NCI-H1092 (cell line): ENCODE data around the gene AMBRA1.

Source experiments
- DNase-seq: peaks from one replicate; lab custom pipeline; 2025; lab: John Stamatoyannopoulos, UW

Gene AMBRA1

DNA sequence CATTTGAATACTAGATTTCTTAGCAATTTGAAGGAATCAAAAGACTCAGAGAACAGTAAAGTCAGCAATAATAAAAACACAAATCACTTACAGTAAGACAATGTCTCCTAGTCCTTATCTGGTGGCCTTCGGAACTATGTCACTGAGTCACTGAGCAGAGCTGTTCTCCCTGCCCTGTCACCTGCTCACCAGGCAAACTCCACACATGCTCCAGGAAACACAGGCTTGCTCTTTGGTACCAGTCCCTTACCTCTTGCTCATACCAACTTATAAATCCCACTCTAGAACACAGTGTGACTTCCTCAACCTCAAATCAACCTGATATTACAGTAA lies 121.2 kb downstream of the AMBRA1 start:
- no peak for DNase-seq

DNA sequence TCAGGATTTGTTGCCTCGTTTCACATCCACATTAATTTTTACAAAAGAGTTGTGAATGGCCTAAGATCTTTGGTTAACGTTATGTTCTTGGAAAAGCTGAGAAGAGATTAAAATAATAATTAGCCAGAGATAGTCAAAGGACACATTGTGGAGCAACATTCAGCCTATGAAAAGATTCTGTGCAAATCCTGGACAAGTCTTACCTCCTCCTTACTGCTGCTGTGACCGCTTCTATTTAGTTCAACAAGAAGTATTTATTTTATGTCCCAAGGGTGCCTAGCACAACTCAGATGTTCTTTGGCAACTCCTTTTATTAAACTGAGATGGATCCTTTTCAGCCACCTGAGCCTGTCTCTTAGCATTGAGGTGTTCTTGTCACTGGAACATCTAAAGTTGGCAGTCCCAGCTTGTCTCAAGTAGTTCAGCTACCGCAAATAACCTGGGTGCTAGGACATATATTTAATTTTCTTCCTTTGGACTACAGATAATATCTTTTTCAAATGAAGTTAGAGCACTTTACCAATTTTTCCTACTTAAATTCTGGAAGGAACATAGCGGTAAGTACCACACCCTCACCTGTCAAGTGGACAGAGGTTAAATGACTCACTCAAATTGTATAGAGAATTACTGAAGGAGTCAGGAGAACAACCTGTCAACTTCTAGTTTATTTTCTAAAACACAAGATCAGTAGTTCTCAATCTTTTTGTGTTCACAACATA lies 121.7 kb downstream of the AMBRA1 start:
- DNase-seq = no peak

DNA sequence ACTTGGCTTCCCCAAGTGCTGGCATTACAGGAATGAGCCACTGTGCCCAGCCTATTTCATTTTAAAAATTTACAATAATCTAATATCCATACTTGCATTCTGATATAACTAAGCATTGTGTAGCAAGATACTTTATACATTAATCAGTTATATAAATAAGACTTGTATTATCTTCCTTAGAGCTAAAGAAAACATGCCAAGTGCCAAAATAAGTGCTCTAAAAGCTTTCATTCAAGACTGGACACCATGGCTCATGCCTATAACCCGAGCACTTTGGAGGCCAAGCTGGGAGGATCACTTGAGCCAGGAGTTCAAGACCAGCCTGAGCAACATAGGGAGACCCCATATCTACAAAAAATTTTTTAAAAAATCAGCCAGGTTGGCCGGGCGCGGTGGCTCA lies 123.9 kb downstream of the AMBRA1 start:
- DNase-seq = no peak

DNA sequence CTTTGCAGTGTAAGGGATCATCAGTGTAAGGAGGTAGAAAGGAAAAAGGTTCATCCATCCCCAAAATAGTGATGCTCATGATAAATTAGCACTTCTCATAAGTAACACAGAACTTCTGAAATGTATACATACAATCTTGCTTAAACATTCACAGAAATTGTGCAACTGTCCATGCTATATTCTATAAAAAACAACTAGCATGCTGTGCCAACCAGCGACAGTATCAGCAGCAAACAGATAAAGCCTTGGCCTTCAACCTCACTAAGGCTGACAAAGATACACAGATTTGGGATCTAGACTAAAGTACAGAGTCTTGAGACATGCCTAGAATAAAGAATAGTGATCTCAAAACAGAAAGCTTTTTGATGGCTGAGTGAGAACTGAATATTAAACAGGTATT lies 128.1 kb downstream of the AMBRA1 start:
- no peak for DNase-seq

DNA sequence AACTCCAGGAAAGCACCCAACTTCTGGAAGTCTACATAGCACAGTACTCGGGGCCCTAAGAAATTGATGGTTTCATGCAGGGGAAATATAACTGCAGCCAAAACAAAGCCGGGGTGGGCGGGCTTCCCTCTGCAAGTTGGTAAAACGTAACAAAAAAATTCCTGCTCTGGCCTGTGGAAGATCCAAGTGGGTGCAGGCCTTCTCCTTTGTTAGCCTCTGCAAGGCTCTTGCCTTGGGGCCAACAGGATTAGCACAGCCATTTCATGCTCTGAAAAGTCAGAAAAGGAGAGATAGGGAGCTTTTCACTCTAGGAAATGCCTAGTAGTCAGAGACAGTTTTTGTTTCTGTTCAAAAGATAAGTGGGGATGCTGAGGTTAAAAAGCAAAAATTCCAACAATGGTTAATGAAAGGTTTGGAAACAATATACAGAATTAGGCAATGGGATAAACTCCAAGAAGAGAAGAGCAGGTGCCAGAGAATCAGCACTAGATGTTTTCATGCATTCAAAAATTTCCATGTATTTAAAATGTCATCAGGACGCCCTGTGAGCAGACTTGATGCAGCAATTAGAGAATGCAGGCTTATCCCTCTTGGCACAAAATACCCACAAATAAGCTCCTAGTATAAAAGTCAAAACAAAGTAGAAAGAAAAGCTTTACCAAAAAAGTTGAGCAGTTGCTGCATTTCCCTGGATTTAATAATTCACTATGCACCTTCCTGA lies 130.0 kb downstream of the AMBRA1 start:
- no peak for DNase-seq

DNA sequence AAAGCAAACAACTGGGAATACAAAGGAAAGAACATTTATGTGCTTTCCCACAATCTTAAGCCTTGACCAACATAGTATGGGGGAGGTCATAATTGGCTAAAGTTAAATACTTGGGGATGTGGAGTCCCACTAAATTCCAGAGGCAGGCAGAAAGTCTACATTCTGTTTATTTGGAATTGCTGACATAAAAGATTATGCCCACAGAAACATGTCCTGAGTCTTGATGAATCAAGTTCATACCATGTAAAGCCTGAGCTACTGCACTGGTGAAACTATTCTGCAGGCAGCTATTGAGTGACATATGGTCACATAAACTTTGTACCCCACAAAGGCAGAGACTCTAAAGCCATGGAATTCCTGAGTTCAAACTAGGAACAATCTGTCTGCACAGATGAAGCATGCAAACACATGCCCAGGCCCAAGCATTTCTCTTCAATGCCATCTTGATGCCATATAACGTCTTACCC lies 132.3 kb downstream of the AMBRA1 start:
- DNase-seq = no peak

DNA sequence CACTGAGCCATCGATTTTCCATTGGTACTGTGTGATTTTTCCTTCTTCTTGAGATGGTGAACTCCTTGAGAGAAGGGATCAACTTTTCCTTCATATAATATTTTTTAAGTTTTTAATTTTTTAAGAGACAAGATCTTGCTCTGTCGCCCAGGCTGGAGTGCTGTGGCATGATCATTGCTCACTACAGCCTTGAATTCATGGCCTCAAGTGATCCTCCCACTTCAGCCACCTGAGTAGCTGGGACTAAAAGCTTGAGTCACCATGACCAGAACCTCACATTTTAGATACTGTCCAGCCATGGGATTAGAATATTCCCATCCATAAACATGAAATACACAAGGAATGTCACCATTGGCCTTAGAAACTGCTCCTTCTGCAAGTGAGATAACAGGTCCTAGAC lies 135.3 kb downstream of the AMBRA1 start:
- no peak for DNase-seq

DNA sequence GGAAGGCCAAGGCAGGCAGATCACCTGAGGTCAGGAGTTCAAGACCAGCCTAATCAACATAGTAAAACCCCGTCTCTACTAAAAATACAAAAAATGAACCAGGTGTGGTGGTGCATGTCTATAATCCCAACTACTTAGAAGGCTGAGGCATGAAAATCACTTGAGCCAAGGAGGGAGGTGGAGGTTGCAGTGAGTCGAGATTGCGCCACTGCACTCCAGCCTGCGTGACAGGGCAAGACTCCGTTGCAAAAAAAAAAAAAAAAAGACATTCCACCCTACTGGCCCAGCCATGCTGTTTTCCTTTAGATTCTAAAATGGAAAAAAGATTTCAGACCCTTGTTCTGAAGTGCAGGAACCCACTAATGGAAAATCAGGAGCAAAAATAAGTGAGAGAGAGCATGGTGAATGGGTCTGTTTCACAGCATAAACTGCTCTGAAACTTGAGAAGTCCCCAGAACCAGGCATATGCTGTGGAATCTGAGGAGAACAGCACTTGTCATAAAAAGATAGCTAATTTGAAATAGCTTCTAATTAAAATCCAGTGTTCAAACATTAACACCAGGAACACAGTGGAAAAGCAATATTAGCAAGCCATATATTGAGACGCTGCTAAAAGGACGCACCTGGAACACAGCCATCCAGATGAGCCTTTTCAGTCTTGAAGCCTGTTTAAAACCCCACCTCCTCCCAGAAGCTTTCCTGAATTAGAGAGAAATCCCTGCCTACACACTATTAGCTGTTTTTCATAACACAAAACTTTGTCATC lies 136.0 kb downstream of the AMBRA1 start:
- DNase-seq = no peak

DNA sequence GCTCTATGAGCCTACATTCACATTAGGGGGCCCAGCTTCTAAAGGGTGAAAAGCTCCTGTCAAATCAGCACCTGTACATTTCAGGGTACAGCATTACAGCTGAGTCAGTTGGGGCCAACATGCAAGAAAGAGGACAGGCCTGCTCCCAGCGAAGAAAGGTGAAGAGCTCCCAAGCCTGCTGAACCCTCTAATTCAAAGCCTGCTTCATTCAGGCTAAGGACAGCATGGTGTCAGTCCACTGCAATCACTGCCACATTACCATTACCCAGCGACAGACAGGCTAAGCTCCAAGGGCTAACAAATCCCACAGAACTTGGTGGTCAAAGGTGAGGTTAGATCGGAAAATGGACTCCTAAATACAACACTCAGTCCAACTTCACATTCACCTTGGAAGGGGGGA lies 136.8 kb downstream of the AMBRA1 start:
- no peak for DNase-seq

DNA sequence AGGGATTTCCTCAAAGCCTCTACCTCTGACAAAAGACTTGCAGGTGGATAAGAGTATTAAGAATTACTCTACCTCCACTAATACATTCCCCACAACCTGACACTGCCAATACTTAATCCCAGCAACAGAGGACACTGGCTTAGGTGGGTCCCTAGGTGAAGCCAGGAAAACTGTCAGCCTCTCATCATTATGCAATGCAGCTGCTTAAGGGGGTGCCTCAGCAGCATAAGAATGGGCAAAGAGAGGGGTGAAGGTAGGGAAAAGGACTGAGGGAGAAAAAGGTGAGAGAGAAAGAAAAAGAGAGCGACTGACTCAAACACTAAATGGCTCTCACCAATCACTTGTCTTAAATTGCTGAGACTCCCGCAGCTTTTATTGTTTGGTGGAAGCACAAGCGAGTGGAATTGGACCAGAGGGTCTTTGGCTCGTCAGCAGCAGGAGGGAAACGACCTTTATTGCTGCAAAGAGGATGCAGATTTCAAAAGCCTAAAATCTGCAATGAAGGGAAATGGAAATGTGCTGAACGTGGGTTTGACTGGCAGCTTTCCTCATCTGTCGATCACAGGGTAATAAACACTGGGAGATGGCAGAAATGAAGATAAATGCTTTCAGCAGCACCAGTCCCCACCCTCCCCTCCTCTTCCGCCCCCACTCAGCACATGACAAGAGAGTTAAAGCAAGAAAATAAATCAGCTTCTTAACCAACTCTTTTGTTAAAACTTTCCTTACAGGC lies 137.4 kb downstream of the AMBRA1 start:
- no peak for DNase-seq

DNA sequence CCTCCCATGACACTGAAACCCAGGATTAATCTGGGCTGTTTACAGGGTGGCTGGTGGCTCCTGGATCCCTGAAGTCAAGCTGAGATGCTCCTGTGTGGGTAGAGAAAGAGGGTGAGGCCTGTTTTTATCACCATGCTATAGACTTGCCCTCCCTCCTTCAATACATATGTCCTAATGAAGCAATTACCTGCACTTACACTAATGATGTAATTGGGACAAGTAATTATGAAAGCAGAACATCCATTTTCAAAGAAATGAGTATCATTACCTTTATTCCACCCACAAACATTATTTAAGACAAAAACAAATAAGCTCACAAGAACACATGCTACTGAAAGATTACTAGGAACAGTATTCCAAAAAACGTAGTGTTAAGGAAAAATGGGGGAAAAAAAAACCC lies 138.0 kb downstream of the AMBRA1 start:
- no peak for DNase-seq

DNA sequence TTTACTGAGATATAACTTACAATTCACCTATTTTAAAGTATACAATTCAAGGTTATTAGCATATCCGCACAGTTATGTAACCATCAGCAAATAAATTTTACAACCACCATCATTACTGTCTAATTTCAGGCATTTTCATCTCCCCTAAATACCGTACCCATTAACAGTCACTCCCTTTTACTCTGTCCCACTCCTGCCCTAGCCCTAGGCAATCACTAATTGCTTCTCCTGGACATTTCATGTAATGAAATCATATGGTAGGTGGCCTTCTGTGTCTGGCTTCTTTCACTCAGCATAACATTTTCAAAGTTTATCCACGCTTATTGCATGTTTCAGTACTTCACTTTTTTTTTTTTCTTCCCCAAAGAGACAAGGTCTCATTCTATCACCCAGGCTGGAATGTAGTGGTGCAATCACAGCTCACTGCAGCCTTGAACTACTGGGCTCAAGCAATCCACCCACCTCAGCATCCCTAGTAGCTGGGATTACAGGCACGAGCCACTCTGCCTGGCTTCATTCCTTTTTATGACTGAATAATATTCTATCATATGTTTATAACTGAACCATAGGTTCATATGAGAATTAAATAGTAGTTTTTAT lies 140.8 kb downstream of the AMBRA1 start:
- DNase-seq = no peak

DNA sequence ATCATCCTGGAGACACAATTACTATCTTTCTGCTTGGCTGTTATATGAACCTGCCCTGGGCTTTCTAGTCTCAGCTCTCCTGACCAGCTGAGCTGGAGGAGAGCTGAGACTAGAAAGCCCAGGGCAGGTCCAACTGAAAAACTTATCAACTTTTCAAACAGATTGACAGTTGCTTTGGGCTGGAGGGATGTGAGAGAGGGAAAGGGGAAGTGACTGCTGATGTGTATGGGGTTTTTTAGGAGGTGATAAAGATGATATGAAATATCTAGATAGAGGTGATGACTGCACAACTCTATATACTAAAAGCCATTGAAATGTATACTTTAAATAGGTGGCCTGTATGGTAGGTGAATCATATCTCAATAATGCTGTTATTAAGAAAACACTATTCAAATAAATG lies 142.1 kb downstream of the AMBRA1 start:
- no peak for DNase-seq

DNA sequence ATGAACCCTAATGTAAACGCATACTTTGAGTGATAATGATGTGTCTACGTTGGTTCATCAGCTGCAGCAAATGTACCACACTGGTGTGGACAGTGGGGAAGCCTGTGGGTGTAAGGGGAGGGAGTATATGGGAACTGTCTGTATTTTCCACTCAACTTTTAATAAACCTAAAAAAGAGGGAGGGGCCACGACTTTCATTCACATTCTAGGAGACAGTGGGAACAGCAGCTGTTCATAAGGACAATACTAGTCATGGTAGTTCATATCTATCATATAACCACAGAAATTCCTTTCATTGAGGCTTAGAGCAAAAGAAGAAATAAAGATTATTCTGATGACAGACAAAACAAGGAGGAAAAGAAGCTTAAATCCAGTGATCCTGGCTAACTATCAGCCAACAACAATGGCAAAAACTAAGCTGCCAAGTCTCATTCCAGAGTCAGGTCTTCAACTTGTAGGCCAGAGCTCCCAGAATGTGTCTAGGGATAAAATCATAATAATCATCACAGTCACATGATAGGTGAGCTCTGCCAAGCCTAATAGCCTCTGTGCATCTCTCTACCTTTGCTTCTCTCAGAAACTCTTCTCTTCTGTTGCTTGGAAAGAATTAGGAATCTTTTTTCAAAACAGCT lies 142.9 kb downstream of the AMBRA1 start:
- DNase-seq = no peak

DNA sequence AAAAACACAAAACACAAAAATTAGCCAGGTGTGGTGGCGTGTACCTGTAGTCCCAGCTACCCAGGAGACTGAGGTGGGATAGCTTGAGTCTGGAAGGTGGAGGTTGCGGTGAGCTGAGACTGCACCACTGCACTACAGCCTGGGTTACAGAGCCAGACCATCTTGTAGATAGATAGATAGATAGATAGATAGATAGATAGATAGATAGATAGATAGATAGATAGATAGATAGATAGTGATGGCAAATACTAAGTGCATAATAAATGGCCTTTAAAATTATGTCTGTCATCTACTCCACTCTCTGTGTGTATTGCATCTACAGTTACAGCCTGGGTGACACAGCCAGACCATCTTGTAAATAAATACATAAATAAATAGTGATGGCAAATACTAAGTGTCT lies 146.3 kb downstream of the AMBRA1 start:
- no peak for DNase-seq

DNA sequence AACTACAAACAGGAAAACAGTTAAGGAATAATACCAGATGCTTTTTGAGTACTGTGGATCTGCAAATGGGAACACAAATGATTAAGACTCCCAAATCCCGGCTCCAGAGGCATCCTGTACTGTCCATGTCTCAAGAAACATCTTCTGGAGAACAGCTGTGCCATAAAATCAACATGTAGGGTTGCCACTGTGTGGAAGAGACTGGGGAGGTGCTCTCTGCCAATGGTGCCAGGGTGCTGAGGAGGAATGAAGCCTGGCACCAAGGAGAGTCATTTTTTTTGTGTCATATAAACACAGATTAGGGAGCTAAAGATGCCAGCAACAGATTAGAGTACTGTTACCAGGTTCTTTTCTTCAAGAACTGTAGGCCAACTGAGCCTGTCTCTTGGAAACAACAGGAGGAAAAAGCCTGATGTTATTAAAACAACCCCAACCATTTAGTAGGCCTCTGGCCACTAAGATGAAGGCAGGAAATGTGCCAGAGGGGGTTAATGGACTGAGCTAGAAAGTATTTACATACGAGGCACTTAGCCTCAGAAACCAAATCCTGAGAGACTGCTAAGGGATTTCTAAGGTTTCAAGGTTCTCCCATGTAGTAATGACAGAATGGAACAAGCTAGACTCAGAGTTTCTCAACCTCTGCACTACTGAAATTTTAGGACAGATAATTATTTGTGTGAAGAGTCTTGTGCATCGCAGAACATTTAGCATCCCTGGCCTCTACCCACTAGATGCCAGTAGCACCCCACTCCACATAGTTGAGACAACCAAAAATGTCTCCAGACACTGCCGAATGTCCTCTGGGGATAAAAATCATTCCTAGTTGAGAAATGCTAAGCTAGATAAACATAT lies 147.7 kb downstream of the AMBRA1 start:
- peak; percentile 68 for DNase-seq

DNA sequence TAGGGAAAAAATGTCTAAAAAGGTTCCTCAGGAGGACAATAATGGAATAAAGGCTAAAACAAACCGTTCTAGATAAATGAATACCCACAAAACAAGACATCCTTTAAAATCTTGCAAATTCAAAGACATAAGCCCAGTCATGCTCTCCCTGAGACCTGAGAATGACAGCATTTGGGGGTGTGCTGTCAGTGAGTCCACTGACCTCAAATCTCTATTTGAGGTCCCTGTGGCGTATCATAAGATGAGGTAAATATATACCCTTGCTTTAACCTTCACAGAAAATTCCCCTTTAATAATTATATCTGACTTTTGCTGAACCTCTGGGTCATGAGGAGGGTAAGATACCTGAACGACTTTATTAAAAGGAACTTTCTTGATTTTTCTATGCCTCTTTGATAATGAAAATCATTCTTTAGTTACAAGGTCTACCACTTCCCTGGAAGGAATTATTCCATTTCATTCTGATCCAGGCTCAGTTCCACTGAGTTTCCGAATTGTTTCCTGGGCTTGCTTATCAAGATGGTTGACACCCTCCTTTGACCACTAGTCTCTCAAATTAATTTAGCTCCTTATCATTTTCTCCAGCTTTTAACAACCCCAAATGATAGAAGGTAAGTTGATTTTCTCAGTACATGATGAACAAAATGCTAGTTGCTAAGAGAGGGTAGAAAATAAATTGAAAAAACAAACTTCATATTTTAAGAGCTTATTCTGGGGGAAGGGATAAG lies 148.5 kb downstream of the AMBRA1 start:
- DNase-seq = no peak

DNA sequence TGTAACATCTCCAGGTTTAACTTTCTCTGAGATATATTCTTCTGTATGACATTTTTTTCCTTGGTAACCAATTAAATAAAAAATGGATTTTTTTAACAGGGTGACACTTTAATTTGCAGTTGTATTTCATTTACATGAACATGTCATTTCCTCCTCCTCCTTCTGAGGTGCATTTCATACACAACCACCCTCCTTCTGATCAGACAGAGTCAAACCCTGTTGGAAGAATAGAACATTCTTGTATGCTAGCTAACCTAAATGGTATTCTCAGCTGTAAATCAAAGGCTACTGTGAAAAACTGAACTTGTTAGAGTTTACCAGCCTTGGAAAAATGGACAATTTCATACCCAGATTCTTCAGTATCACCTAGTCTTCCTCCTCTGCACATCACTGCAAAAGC lies 149.5 kb downstream of the AMBRA1 start:
- no peak for DNase-seq

DNA sequence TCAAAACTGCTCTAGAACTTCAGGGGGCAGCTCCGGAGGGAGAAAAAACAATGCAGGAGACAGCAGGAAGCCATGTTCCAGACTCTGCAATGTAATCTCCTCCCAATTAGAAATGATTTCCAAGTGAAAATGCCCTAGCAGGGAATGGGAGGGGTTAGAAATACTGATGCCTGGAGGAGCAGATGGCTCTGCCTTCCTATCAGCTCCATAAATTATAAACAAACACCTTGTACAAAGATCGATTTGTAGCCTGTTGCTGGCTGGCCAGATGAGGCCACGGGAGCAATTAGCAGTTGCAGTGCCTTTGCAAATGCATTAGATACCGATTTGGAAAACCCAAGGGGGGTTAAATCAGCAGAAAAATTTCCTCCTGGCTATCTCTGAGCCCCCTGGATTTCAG lies 155.6 kb downstream of the AMBRA1 start:
- DNase-seq = peak; percentile 20

DNA sequence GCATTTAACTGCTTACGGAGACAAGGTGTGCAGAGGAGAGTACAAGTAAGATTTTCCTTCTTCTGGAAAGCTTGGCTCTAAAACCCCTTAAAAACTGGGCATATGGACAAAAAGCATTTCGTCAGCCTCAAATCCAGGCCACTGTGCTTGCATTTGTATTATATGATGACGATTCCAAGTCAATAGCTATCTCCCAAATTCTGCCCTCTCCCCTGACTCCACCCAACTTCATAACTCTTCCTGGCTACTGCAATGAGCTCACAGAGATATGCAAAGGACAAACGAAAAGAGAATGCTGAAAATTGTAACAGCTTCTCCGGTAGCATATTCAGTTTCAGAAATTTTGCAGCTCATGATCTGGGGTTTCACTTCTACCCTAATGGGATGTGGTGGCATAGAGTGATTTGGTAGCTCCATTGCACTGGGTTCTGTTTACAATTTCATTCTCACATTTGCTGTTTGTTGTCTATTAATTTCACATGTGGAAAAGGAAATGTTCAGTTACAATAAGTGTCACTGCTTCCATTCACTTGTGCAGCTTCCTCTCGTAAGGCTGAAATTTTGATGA lies 156.6 kb downstream of the AMBRA1 start:
- no peak for DNase-seq
